ENCODE results near the gene ZFYVE21.
A peak's percentile ranks its signal among the peaks of the same experiment; 100 is the strongest.
"Not testable (repeated sequence)": the region's sequence is repeated elsewhere in the genome, so short reads cannot be mapped to it uniquely, and the experiment has no call there.

ZFYVE21 gene

GRCh38 chr14:103770902-103771301 is 55.3 kb downstream of the ZFYVE21 start:
- peak in 1 of 2 experiments; percentile 27 for DNase-seq

GRCh38 chr14:103772078-103772712 is 56.6 kb downstream of the ZFYVE21 start:
- DNase-seq: no peak

GRCh38 chr14:103773521-103773920 is 57.9 kb downstream of the ZFYVE21 start:
- DNase-seq: no peak

GRCh38 chr14:103775506-103775905 is 59.9 kb downstream of the ZFYVE21 start:
- DNase-seq: peak in 1 of 2 experiments; percentile 61

- DNase-seq: not testable (repeated sequence)
These were observed 60.7 kb downstream of the ZFYVE21 start for GRCh38 chr14:103776319-103776718.

- no peak for DNase-seq
These were observed 66.8 kb downstream of the ZFYVE21 start for GRCh38 chr14:103782376-103782775.

All from NCI-H524 (cell line).